ENCODE results near the gene NKAPL. TPM values are rescaled to one million over a fixed set of nuclear protein-coding genes. Genes with fewer than 3 reads are reported as not detected.

Gene NKAPL
- polyA plus RNA-seq, 2 of the 4 experiments (the other 2 are of a cell fraction): not detected

DNA sequence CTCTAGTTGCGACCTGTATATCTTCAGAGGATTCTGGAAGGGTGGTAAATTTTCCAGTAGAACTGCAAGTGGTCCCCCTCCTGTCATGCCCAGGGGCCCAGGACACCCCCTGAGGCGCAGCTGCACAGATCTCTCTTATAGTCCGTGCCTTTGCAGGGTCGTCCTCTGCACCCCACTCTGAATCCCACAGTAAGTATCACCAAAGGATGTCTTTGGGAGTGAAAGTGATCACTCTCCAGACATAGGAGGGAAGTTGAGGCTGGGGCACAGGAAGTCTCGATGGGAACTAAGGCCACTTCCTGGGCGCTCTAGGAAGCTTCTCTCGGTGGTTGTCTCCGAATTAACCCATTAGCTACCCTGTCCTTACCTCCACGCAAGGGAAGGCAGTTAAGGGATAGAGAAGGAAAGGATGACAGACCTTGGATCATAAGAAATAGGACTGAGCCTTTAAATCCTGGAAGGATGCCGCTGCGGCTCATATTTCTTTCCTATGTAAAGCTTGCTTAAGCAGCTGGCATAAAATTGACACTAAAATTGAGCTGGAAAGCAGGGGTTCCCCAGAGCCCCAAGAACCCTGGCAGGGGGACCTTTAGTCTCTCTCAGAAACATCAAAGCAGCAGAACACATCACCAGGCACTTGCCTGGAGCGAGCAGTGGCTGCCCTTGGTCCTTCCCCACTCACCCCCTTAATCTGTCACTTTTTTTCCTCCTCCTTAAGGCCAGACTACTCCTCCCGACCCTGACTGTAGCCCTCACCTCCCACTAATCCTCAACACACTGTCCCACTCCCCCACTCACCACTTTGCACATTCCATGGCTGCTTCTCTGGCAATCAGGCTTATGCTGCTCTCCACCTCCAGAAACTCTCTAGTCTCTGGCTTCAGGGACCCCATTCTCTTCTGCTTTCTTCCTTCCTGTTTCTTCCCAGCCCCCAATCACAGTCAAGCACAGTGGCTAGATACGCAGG, 6.8 kb upstream of the NKAPL start, which contains the start of gene ZKSCAN4 (continued):
- TF ChIP-seq, protein P1, sequence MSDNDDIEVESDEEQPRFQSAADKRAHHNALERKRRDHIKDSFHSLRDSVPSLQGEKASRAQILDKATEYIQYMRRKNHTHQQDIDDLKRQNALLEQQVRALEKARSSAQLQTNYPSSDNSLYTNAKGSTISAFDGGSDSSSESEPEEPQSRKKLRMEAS (IDR thresholded peaks at IDR 0.05): peak; percentile 47; the same call in 1 of the 2 replicates
- TF ChIP-seq, protein P2, sequence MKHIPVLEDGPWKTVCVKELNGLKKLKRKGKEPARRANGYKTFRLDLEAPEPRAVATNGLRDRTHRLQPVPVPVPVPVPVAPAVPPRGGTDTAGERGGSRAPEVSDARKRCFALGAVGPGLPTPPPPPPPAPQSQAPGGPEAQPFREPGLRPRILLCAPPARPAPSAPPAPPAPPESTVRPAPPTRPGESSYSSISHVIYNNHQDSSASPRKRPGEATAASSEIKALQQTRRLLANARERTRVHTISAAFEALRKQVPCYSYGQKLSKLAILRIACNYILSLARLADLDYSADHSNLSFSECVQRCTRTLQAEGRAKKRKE (CRISPR knock-in tag; IDR thresholded peaks at IDR 0.05; ENCODE audit: low read depth): no peak
- TF ChIP-seq EHF (CRISPR knock-in tag; IDR thresholded peaks at IDR 0.05) (no peak), ESRRA (IDR thresholded peaks at IDR 0.05; ENCODE audit: borderline replicate concordance, low read length) (no peak), HEYL (CRISPR knock-in tag; IDR thresholded peaks at IDR 0.05) (no peak), SMC3 (IDR thresholded peaks at IDR 0.05) (peak; percentile 20; the same call in 1 of the 3 replicates), BHLHE40 (IDR thresholded peaks at IDR 0.05; ENCODE audit: low read depth, low read length) (no peak), EHMT2 (IDR thresholded peaks at IDR 0.05; ENCODE audit: low read depth) (no peak), SREBF2 (IDR thresholded peaks at IDR 0.05) (no peak), RARB (CRISPR knock-in tag; IDR thresholded peaks at IDR 0.05) (no peak), HOXA7 (CRISPR knock-in tag; IDR thresholded peaks at IDR 0.05) (no peak)
- TF ChIP-seq, protein P3, sequence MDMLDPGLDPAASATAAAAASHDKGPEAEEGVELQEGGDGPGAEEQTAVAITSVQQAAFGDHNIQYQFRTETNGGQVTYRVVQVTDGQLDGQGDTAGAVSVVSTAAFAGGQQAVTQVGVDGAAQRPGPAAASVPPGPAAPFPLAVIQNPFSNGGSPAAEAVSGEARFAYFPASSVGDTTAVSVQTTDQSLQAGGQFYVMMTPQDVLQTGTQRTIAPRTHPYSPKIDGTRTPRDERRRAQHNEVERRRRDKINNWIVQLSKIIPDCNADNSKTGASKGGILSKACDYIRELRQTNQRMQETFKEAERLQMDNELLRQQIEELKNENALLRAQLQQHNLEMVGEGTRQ (IDR thresholded peaks at IDR 0.05): no peak
- TF ChIP-seq, protein P4, sequence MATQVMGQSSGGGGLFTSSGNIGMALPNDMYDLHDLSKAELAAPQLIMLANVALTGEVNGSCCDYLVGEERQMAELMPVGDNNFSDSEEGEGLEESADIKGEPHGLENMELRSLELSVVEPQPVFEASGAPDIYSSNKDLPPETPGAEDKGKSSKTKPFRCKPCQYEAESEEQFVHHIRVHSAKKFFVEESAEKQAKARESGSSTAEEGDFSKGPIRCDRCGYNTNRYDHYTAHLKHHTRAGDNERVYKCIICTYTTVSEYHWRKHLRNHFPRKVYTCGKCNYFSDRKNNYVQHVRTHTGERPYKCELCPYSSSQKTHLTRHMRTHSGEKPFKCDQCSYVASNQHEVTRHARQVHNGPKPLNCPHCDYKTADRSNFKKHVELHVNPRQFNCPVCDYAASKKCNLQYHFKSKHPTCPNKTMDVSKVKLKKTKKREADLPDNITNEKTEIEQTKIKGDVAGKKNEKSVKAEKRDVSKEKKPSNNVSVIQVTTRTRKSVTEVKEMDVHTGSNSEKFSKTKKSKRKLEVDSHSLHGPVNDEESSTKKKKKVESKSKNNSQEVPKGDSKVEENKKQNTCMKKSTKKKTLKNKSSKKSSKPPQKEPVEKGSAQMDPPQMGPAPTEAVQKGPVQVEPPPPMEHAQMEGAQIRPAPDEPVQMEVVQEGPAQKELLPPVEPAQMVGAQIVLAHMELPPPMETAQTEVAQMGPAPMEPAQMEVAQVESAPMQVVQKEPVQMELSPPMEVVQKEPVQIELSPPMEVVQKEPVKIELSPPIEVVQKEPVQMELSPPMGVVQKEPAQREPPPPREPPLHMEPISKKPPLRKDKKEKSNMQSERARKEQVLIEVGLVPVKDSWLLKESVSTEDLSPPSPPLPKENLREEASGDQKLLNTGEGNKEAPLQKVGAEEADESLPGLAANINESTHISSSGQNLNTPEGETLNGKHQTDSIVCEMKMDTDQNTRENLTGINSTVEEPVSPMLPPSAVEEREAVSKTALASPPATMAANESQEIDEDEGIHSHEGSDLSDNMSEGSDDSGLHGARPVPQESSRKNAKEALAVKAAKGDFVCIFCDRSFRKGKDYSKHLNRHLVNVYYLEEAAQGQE (IDR thresholded peaks at IDR 0.05): no peak

DNA sequence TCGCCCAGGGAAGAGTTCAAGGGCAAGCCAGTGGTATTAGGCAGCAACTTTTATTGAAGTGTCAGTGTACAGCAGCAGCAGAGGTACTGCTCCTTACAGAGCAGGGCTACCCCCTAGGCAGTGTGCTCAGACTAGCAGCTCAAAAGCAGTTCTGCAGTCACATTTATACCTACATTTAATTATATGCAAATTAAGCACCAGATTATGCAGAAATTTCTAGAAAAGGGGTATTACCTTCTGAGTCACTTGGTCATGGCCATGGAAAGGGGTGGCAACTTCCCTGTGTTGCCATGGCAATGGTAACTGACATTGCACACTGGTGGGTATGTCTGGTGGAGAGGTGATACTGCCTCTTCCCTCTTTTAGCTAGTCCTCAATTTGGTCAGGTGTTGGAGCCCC, 5.0 kb upstream of the NKAPL start:
- no peak for FAIRE-seq
- Histone ChIP-seq H3K4me1 (peaks cover 5% of the 10 kb centered on the region; the same call in 1 of the 3 replicates), H3K9me3 (no peaks in the 10 kb centered on the region), H3K4me3 (no peak overlapping the region), H3K27ac (no peak overlapping the region), H3K4me2 (no peak overlapping the region)
- WGBS (ENCODE audit: missing lambda C conversion rate): 78% methylated on average over 1 of the region's 1 CpG
- ChIA-PET POLR2A (no interaction called here), CTCF (interaction anchor here (1.7 kb wide), 1 partner anchor 102 kb away, joined by 7 read pairs; no protein-coding TSS in a partner anchor)
- ATAC-seq: no peak
- DNase-seq (ENCODE audit: low read depth in 1 of 2, low spot score in 1 of 2): no peak
- TF ChIP-seq NR3C1 (IDR thresholded peaks at IDR 0.05) (no peak), EP300 (IDR thresholded peaks at IDR 0.05) (no peak), TFCP2L1 (CRISPR knock-in tag; IDR thresholded peaks at IDR 0.05) (no peak), ZNF302 (CRISPR knock-in tag; IDR thresholded peaks at IDR 0.05) (no peak), NFE2L2 (conservative IDR thresholded peaks at IDR 0.05; ENCODE audit: low read length) (no peak)

DNA sequence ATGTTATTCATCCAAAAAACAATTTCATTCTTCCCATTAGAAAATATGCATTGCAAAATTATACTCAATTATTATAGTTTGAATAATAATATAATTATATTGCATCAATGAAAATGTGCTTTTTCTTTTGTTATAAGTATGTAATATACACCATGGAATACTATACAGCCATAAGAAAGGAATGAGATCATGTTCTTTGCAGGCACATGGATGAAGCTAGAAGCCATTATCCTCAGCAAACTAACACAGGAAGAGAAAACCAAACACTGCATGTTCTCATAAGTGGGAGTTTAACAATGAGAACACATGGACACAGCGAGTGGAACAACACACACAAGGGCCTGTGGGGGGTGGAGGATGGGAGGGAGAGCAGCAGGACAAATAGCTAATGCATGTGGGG, 2.1 kb upstream of the NKAPL start:
- H3K4me3 ChIP-seq: no peak overlapping the region
- peaks cover 5% of the 10 kb centered on the region; the same call in 1 of the 3 replicates for H3K4me1 ChIP-seq
- DNase-seq (ENCODE audit: low read depth in 1 of 2, low spot score in 1 of 2) (no peak), FAIRE-seq (no peak), ATAC-seq (no peak)
- H3K4me2 ChIP-seq: no peak overlapping the region
- ChIA-PET CTCF (no interaction called here), POLR2A (no interaction called here)
- TF ChIP-seq JUNB (IDR thresholded peaks at IDR 0.05) (no peak), PHF8 (IDR thresholded peaks at IDR 0.05; ENCODE audit: borderline replicate concordance, low read depth) (no peak), MAFK (IDR thresholded peaks at IDR 0.05; ENCODE audit: partially characterized antibody) (no peak), MYC (IDR thresholded peaks at IDR 0.05; ENCODE audit: borderline replicate concordance, low read length) (no peak), HOXA7 (CRISPR knock-in tag; IDR thresholded peaks at IDR 0.05) (no peak), RAD21 (conservative IDR thresholded peaks at IDR 0.05 in 1 of 2, IDR thresholded peaks at IDR 0.05 in 1 of 2) (no peak)
- TF ChIP-seq, protein P5, sequence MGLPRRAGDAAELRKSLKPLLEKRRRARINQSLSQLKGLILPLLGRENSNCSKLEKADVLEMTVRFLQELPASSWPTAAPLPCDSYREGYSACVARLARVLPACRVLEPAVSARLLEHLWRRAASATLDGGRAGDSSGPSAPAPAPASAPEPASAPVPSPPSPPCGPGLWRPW (IDR thresholded peaks at IDR 0.05): no peak
- TF ChIP-seq, protein P6, sequence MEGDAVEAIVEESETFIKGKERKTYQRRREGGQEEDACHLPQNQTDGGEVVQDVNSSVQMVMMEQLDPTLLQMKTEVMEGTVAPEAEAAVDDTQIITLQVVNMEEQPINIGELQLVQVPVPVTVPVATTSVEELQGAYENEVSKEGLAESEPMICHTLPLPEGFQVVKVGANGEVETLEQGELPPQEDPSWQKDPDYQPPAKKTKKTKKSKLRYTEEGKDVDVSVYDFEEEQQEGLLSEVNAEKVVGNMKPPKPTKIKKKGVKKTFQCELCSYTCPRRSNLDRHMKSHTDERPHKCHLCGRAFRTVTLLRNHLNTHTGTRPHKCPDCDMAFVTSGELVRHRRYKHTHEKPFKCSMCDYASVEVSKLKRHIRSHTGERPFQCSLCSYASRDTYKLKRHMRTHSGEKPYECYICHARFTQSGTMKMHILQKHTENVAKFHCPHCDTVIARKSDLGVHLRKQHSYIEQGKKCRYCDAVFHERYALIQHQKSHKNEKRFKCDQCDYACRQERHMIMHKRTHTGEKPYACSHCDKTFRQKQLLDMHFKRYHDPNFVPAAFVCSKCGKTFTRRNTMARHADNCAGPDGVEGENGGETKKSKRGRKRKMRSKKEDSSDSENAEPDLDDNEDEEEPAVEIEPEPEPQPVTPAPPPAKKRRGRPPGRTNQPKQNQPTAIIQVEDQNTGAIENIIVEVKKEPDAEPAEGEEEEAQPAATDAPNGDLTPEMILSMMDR (IDR thresholded peaks at IDR 0.05): no peak
- TF ChIP-seq, protein P7, sequence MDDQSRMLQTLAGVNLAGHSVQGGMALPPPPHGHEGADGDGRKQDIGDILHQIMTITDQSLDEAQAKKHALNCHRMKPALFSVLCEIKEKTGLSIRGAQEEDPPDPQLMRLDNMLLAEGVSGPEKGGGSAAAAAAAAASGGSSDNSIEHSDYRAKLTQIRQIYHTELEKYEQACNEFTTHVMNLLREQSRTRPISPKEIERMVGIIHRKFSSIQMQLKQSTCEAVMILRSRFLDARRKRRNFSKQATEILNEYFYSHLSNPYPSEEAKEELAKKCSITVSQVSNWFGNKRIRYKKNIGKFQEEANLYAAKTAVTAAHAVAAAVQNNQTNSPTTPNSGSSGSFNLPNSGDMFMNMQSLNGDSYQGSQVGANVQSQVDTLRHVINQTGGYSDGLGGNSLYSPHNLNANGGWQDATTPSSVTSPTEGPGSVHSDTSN (IDR thresholded peaks at IDR 0.05): no peak
- H3K27ac ChIP-seq: no peak overlapping the region
- H3K9me3 ChIP-seq: no peaks in the 10 kb centered on the region
- WGBS (ENCODE audit: missing lambda C conversion rate): no CpG with 5 or more reads among the region's 1 CpG

Data from A549 (cell line).